C1 segment of cervical spinal cord (tissue), 14 donors: Measurements from ENCODE around the gene NEURL1B.

Experiments
- DNase-seq, 14 donors: peaks; one replicate each; lab custom pipeline; 2025; lab: John Stamatoyannopoulos, UW

The NEURL1B gene

DNA sequence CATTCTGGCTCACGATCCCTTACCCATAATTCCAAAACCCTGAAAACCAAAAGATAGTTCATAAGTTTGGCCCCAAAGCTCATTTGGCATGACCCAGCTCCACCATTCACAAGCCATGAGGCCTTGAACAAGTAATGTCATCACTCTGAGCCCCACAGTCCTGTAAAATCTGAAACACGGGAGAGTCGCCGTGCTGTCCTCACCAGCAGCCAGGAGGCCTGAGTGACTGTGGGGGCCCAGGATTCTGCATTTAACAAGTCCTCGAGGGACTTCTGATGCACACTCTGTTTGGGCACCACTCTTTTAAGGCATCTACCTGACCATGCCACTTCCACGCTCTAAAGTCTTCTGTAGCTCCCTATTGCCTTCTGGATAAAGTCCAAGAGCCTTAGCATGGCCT lies 89.2 kb downstream of the NEURL1B start:
- no peak for DNase-seq

- no peak for DNase-seq
These were observed 90.1 kb downstream of the NEURL1B start for GRCh38 chr5:172730981-172731679.

DNA sequence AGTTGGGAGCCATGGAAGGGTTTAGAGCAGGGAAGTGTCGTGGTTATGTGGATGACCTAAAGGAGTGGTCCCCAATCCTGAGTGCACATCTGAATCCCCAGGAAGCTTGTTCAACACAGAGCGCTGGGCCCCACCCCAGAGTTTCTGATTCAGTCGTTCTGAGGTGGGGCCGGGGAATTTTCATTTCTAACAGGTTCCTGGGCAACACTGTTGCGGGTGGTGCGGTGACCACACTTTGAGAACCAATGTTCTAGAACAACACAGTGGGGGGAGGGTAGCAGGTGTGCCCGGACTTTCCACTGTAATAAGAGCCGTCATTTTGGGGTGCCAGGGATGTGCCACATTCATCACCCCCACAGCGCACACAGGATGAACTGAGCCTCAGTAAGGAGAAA lies 90.6 kb downstream of the NEURL1B start:
- DNase-seq = no peak

DNA sequence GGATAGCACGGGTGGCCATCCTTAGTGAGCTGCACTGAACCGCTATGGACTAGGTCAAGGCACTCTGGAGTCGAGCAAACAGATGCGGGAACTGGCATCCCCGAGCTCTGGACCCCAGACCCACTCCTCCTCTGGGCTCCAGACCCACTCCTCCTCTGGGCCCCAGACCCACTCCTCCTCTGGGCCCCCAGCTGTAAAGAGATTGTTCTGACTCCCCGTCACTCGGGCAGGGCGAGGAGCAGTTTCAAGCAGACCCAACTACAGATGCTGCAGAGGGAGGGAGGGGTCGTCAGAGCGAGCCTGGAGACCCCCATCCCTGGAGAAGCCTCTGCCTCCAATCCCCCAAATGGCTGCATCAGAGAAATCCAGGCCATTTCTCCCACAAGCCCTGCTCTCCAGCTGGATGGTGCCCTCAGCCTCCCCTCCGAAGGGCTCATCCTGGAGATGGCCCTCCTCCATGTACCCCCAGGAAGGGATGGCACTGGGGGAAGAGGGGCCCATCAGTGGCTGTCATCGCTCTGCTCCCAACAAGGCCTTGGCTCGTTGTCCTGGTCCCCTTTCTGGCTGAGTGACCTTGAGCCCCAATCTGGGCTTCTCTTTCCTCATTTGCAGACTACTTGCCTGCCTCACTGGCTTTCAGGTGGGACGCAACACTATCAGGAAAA lies 91.3 kb downstream of the NEURL1B start:
- DNase-seq = no peak

DNA sequence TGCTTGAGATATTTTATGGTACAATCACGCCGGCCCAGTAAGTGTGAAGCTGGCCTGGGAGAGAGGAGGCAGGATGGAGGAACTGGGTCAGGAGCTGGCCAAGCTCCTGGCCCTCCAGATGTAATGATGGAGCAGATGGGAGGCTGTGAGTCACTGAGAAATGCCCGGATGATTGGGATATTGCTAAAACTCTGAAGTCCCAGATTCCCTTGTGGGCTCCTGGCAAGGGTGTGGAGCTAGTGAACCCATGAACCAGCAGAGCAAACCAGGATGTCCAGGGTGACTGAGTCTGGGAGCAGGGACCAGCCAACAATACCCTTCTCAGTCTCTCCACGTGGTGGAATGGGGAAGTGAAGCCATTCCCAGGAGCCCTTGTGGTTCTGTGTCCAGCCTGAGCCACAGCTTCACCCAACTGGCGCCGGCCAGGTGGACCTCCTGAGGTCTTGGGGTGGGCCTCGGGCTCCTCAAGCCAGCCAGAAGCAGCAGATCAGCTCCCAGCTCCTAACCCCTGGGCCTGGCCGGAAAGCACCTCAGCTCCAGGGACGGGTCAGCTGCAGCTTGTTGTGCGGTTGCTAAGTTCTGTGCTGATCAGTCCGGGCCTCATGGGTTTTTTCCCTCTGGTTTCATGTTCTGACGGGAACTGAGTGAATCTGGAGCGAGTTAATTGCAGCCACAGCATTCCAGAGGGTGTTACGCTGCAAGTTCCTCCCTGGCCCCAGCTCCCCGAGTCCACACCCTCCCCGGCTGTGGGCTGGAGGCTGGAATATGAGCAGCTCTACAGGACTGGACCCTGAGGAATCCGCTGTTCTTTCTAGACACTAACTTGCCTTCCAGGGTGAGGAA lies 92.3 kb downstream of the NEURL1B start:
- no peak for DNase-seq

- no peak for DNase-seq
These were observed 92.9 kb downstream of the NEURL1B start for GRCh38 chr5:172733974-172734346.

GRCh38 chr5:172735141-172735831 lies 94.2 kb downstream of the NEURL1B start:
- no peak for DNase-seq

DNA sequence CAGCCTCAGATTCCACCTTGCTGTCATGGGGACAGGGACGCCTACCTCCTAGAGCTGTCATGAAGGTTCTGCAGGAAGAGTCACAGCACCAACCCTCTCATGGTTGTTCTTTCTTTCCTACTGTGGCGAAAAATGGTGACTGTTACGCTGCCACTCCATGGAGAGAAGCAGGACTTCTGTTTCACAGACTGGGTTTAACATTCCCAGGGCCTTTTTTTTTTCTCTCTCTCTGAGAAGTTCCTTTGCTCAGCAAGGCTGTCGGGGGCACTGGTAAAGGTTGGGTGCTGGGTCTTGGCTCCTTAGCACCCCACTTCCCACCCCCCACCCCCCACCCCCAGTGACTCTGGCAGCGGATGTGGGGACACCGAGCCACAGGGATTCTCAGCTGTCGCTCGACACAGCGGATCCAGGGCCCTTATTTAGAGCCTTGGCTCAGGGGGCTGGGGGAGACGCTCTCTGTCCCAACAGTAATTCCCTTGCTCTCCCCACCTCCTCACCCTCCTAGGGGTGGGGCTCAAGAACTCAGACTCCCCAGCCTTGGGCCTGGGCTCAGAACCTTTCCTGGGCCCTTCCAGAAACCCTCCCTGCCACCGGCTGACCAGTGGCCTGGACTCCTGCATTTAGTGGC lies 95.6 kb downstream of the NEURL1B start:
- DNase-seq = no peak

DNA sequence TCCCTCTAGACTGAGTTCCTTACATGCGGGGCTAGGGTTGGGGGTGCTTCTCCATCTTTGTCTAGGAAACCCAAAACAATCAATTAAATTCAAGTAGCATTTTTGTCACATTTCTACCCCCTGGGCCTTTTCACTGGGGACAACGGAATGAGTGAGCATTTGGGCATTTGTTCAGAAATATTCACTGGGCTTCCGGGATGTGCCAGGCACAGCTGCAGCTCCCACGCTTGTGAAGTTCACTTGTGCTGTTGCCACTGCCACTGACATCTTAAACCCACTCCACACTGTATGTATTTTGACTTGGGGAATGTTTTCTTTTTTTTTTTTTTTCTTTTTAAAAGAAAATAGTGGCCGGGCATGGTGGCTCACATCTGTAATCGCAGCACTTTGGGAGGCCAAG lies 98.3 kb downstream of the NEURL1B start:
- peak in 1 of 14 donors; percentile 21 for DNase-seq

- DNase-seq = peak in 2 of 14 donors; percentile 12 to 75
These were observed 99.6 kb downstream of the NEURL1B start for GRCh38 chr5:172740428-172741205.
